ENCODE data around the gene GPR55. TPM values are rescaled to one million over a fixed set of nuclear protein-coding genes. Genes with fewer than 3 reads are reported as not detected.
"Not testable (repeated sequence)": the region's sequence is repeated elsewhere in the genome, so short reads cannot be mapped to it uniquely, and the experiment has no call there.

Gene GPR55
- polyA plus RNA-seq, 10 donors: 0.07 to 0.37 (median 0.08) TPM; not detected in 5

- no peak for DNase-seq
Measured at GRCh38 chr2:230937362-230937761, 12.3 kb upstream of the GPR55 start.

GRCh38 chr2:230936243-230936642 lies 11.2 kb upstream of the GPR55 start:
- DNase-seq: not testable (repeated sequence)

- DNase-seq: no peak
Measured at GRCh38 chr2:230935130-230935430, 10.0 kb upstream of the GPR55 start.

GRCh38 chr2:230934231-230935129 lies 9.4 kb upstream of the GPR55 start:
- DNase-seq: no peak

GRCh38 chr2:230933521-230934180 lies 8.6 kb upstream of the GPR55 start:
- DNase-seq: no peak

- peak; percentile 6 to 66 (median 49) for DNase-seq
Measured at GRCh38 chr2:230932556-230933511, 7.8 kb upstream of the GPR55 start.

GRCh38 chr2:230931556-230932231 lies 6.7 kb upstream of the GPR55 start:
- DNase-seq: no peak

- no peak for DNase-seq
Measured at GRCh38 chr2:230930928-230931555, 6.0 kb upstream of the GPR55 start.

- DNase-seq: no peak
Measured at GRCh38 chr2:230930149-230930780, 5.2 kb upstream of the GPR55 start.

GRCh38 chr2:230929381-230930148 lies 4.5 kb upstream of the GPR55 start:
- DNase-seq: no peak

GRCh38 chr2:230928701-230929380 lies 3.8 kb upstream of the GPR55 start:
- no peak for DNase-seq

GRCh38 chr2:230927711-230928341 lies 2.8 kb upstream of the GPR55 start:
- DNase-seq: no peak

GRCh38 chr2:230925879-230926765 lies 1.1 kb upstream of the GPR55 start:
- no peak for DNase-seq

- DNase-seq: no peak
Measured at GRCh38 chr2:230925443-230925878, 419 bp upstream of the GPR55 start.

GRCh38 chr2:230924092-230924469 lies 961 bp downstream of the GPR55 start:
- no peak for DNase-seq

GRCh38 chr2:230922951-230923717 lies 1.9 kb downstream of the GPR55 start:
- DNase-seq: no peak
